ENCODE data around the gene AUTS2.

AUTS2 gene

GRCh38 chr7:70372768-70373515 lies 774.7 kb downstream of the AUTS2 start:
- FAIRE-seq (no peak), DNase-seq (ENCODE audit: insufficient read length, low spot score) (no peak)
- TF ChIP-seq POLR2AphosphoS5 (IDR thresholded peaks at IDR 0.05; ENCODE audit: low read depth, low read length), result no peak
- TF ChIP-seq SPI1 (IDR thresholded peaks at IDR 0.05; ENCODE audit: low read depth, low read length), result no peak
- no peak for TF ChIP-seq TAF1 (IDR thresholded peaks at IDR 0.05; ENCODE audit: low read depth, low read length)
- no peak for TF ChIP-seq POU2F2 (IDR thresholded peaks at IDR 0.05; ENCODE audit: low read depth, low read length)
- TF ChIP-seq PAX5 (IDR thresholded peaks at IDR 0.05; ENCODE audit: insufficient read depth, low read length, severe bottlenecking), result no peak
- no peak for TF ChIP-seq POLR2A (IDR thresholded peaks at IDR 0.05; ENCODE audit: low read depth, low read length)

- no peak for FAIRE-seq
- no peak for TF ChIP-seq POLR2AphosphoS5 (IDR thresholded peaks at IDR 0.05; ENCODE audit: low read depth, low read length)
- no peak for TF ChIP-seq PAX5 (IDR thresholded peaks at IDR 0.05; ENCODE audit: insufficient read depth, low read length, severe bottlenecking)
- TF ChIP-seq POLR2A (IDR thresholded peaks at IDR 0.05; ENCODE audit: low read depth, low read length), result no peak
- TF ChIP-seq TAF1 (IDR thresholded peaks at IDR 0.05; ENCODE audit: low read depth, low read length), result no peak
- TF ChIP-seq POU2F2 (IDR thresholded peaks at IDR 0.05; ENCODE audit: low read depth, low read length), result no peak
- no peak for TF ChIP-seq SPI1 (IDR thresholded peaks at IDR 0.05; ENCODE audit: low read depth, low read length)
- DNase-seq (ENCODE audit: insufficient read length, low spot score), result no peak
These were observed 776.7 kb downstream of the AUTS2 start for GRCh38 chr7:70374772-70375533.

DNA sequence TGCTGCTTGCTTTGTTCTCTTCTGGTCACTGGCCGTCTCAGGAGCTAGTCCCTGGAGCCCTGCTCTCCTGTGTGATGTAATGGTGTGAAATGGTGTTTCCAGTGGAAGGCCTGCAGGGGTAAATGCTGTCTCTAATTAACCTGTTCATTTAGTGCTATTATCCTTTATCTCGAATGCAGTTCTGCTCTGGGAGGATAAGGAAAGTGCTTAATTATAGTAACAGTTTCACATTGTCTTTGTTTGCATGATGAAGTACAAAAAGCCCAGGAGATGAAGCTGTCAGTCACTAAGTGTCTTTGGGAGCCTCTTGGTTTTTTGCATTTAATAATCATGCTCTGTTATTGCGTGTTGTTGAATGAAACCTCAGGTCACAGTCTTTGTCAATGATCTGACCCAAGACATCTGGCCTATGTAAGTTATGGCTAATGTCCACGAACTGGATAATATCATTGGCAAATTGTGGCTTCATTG lies 778.3 kb downstream of the AUTS2 start:
- TF ChIP-seq POLR2A (IDR thresholded peaks at IDR 0.05; ENCODE audit: low read depth, low read length) (no peak), POLR2AphosphoS5 (IDR thresholded peaks at IDR 0.05; ENCODE audit: low read depth, low read length) (no peak), POU2F2 (IDR thresholded peaks at IDR 0.05; ENCODE audit: low read depth, low read length) (no peak), PAX5 (IDR thresholded peaks at IDR 0.05; ENCODE audit: insufficient read depth, low read length, severe bottlenecking) (no peak), SPI1 (IDR thresholded peaks at IDR 0.05; ENCODE audit: low read depth, low read length) (no peak), TAF1 (IDR thresholded peaks at IDR 0.05; ENCODE audit: low read depth, low read length) (no peak)
- DNase-seq (ENCODE audit: insufficient read length, low spot score) (no peak), FAIRE-seq (no peak)

GRCh38 chr7:70377957-70378356 lies 779.7 kb downstream of the AUTS2 start:
- TF ChIP-seq TAF1 (IDR thresholded peaks at IDR 0.05; ENCODE audit: low read depth, low read length), result no peak
- TF ChIP-seq POLR2AphosphoS5 (IDR thresholded peaks at IDR 0.05; ENCODE audit: low read depth, low read length), result no peak
- TF ChIP-seq SPI1 (IDR thresholded peaks at IDR 0.05; ENCODE audit: low read depth, low read length), result no peak
- no peak for TF ChIP-seq POLR2A (IDR thresholded peaks at IDR 0.05; ENCODE audit: low read depth, low read length)
- no peak for TF ChIP-seq PAX5 (IDR thresholded peaks at IDR 0.05; ENCODE audit: insufficient read depth, low read length, severe bottlenecking)
- TF ChIP-seq POU2F2 (IDR thresholded peaks at IDR 0.05; ENCODE audit: low read depth, low read length), result no peak
- no peak for FAIRE-seq
- no peak for DNase-seq (ENCODE audit: insufficient read length, low spot score)

DNA sequence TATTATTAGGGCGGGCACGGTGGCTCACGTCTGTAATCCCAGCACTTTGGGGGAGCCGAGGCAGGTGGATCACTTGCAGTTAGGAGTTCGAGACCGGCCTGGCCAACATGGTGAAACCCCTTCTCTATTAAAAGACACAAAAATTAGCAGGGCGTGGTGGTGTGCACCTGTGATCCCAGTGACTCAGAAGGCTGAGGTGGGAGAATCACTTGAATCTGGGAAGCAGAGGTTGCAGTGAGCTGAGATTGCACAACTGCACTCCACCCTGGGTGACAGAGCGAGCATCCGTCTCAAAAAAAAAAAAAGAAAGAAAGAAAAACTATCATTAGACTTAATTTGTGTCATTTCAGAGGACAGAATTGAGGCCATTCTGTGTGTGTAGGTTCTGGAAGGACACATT lies 780.9 kb downstream of the AUTS2 start:
- FAIRE-seq (no peak), DNase-seq (ENCODE audit: insufficient read length, low spot score) (no peak)
- TF ChIP-seq POLR2AphosphoS5 (IDR thresholded peaks at IDR 0.05; ENCODE audit: low read depth, low read length), result no peak
- no peak for TF ChIP-seq SPI1 (IDR thresholded peaks at IDR 0.05; ENCODE audit: low read depth, low read length)
- TF ChIP-seq POLR2A (IDR thresholded peaks at IDR 0.05; ENCODE audit: low read depth, low read length), result no peak
- no peak for TF ChIP-seq TAF1 (IDR thresholded peaks at IDR 0.05; ENCODE audit: low read depth, low read length)
- no peak for TF ChIP-seq PAX5 (IDR thresholded peaks at IDR 0.05; ENCODE audit: insufficient read depth, low read length, severe bottlenecking)
- TF ChIP-seq POU2F2 (IDR thresholded peaks at IDR 0.05; ENCODE audit: low read depth, low read length), result no peak

DNA sequence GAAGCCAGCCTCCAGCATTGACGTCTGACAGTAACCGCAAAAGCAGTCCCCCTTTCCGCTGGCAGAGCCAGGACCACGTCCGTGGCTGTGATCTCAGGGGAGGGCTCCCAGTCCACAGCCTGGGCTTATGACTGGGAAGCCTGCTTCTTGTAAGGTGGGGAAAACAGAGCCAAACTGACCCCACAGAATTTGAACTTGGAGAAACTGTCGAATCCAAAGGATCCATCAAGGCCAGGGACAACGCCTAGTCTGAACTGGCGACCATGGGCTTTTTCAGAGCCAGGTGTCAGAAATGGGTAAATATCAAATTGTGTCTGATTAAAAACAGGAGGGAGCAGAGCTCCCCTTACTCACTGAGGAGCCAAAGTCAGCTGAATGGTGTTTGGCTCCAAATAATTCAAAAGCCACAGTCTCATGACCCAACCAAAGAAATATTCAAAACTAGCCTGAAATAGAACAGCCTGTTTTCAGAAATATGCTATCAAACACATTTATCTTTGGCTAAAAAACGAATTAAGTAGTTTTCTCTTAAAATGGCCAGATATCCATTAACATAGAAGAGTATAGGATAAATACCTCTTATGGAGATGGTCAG lies 782.2 kb downstream of the AUTS2 start:
- TF ChIP-seq POLR2A (IDR thresholded peaks at IDR 0.05; ENCODE audit: low read depth, low read length) (no peak), TAF1 (IDR thresholded peaks at IDR 0.05; ENCODE audit: low read depth, low read length) (no peak), POLR2AphosphoS5 (IDR thresholded peaks at IDR 0.05; ENCODE audit: low read depth, low read length) (no peak), SPI1 (IDR thresholded peaks at IDR 0.05; ENCODE audit: low read depth, low read length) (no peak), POU2F2 (IDR thresholded peaks at IDR 0.05; ENCODE audit: low read depth, low read length) (no peak), PAX5 (IDR thresholded peaks at IDR 0.05; ENCODE audit: insufficient read depth, low read length, severe bottlenecking) (no peak)
- no peak for FAIRE-seq
- DNase-seq (ENCODE audit: insufficient read length, low spot score), result no peak

GRCh38 chr7:70383066-70383782 lies 784.9 kb downstream of the AUTS2 start:
- TF ChIP-seq POU2F2 (IDR thresholded peaks at IDR 0.05; ENCODE audit: low read depth, low read length), result no peak
- no peak for TF ChIP-seq PAX5 (IDR thresholded peaks at IDR 0.05; ENCODE audit: insufficient read depth, low read length, severe bottlenecking)
- no peak for TF ChIP-seq SPI1 (IDR thresholded peaks at IDR 0.05; ENCODE audit: low read depth, low read length)
- no peak for TF ChIP-seq POLR2A (IDR thresholded peaks at IDR 0.05; ENCODE audit: low read depth, low read length)
- no peak for TF ChIP-seq POLR2AphosphoS5 (IDR thresholded peaks at IDR 0.05; ENCODE audit: low read depth, low read length)
- no peak for TF ChIP-seq TAF1 (IDR thresholded peaks at IDR 0.05; ENCODE audit: low read depth, low read length)
- FAIRE-seq (no peak), DNase-seq (ENCODE audit: insufficient read length, low spot score) (no peak)

- FAIRE-seq (no peak), DNase-seq (ENCODE audit: insufficient read length, low spot score) (no peak)
- TF ChIP-seq POU2F2 (IDR thresholded peaks at IDR 0.05; ENCODE audit: low read depth, low read length), result no peak
These were observed 785.7 kb downstream of the AUTS2 start for GRCh38 chr7:70384024-70384423.

GRCh38 chr7:70384891-70385290 lies 786.6 kb downstream of the AUTS2 start:
- FAIRE-seq (no peak), DNase-seq (ENCODE audit: insufficient read length, low spot score) (no peak)
- TF ChIP-seq POU2F2 (IDR thresholded peaks at IDR 0.05; ENCODE audit: low read depth, low read length), result no peak
- TF ChIP-seq POLR2AphosphoS5 (IDR thresholded peaks at IDR 0.05; ENCODE audit: low read depth, low read length), result no peak
- no peak for TF ChIP-seq PAX5 (IDR thresholded peaks at IDR 0.05; ENCODE audit: insufficient read depth, low read length, severe bottlenecking)
- TF ChIP-seq POLR2A (IDR thresholded peaks at IDR 0.05; ENCODE audit: low read depth, low read length), result no peak

All from GM12891 (cell line).